CD4-positive, alpha-beta T cell treated with Interleukin-21 for 1 hour (primary cell): ENCODE results near the gene MRTFA.
"Not testable (repeated sequence)": the region's sequence is repeated elsewhere in the genome, so short reads cannot be mapped to it uniquely, and the experiment has no call there.

Source experiments
- DNase-seq: peaks from one replicate; pipeline ENCODE4 v3.0.0-alpha.2; 2020

MRTFA gene

DNA sequence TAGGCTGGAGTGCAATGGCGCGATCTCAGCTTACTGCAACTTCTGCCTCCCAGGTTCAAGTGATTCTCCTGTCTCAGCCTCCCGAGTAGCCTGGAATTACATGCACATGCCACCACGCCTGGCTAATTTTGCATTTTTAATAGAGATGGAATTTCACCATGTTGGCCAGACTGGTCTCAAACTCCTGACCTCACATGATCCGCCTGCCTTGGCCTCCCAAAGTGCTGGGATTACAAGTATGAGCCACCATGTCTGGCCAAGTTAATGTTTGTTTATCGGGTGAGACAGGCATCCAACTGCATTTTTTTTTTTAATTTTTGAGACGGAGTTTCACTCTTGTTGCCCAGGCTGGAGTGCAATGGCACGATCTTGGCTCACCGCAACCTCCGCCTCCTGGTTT is 20.1 kb upstream of the MRTFA start:
- not testable (repeated sequence) for DNase-seq

DNA sequence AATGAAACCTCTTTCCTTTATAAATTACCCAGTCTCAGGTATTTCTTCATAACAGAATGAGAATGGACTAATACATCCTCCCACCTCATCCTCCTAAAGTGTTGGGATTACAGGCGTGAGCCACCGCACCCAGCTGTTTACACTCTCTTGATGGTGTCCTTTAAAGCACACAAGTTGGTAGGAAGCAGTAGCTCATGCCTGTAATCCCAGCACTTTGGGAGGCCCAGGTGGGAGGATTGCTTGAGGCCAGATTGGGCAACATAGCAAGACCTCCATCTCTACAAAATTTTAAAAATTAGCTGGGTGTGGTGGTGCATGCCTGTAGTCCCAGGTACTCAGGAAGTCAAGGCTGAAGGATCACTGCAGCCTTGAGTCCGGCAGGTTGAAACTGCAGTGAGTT is 19.4 kb upstream of the MRTFA start:
- DNase-seq, result not testable (repeated sequence)

DNA sequence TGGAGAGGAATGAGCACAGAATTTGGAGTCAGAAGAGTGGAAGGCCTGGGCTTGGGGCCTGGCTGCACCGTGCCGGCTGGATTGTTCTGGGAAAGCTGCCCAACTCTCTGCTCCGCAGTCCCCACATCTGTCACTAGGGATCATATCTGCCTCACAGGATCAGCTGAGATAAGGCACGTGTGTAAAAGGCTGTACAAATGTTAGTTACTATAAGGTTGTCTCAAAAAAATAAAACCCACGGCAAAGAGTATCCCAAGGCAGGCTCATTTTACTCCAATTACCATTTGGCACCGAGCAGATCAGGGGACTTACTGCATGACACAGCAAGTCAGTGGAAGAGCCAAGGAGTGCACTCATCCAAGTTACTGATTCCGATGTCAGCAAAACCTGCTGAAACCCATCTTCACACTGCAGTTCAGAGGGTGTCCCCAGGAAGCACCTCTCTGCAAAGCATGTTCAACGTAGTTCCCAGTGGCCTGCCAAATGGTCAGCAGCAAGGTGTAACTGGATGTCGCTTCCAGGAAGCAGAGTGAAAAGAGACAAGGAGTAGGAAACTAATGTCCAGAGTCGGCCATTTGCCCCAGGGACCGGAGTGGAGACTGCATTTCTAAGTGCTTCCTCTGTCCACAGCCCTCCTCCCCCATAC is 18.1 kb upstream of the MRTFA start:
- DNase-seq, result no peak

DNA sequence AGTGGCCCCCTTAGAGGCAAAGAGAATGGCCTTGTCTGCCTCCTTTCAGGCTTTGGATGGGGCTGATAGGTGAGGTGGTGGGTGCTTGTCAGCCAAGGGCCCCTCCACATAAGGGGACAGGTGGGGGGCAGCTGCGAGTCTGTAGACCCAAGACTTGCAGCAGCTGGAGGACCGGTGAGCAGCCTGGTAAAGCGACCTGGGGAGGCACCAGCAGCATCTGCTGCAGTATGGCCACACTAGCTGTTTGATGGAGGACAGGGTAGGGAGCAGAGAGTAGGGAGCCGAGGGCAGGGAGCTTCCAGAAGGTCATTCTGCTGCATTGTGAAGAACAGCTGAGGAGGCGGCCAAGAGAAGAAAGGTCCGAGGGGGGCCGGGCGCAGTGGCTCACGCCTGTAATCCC is 16.8 kb upstream of the MRTFA start:
- no peak for DNase-seq

DNA sequence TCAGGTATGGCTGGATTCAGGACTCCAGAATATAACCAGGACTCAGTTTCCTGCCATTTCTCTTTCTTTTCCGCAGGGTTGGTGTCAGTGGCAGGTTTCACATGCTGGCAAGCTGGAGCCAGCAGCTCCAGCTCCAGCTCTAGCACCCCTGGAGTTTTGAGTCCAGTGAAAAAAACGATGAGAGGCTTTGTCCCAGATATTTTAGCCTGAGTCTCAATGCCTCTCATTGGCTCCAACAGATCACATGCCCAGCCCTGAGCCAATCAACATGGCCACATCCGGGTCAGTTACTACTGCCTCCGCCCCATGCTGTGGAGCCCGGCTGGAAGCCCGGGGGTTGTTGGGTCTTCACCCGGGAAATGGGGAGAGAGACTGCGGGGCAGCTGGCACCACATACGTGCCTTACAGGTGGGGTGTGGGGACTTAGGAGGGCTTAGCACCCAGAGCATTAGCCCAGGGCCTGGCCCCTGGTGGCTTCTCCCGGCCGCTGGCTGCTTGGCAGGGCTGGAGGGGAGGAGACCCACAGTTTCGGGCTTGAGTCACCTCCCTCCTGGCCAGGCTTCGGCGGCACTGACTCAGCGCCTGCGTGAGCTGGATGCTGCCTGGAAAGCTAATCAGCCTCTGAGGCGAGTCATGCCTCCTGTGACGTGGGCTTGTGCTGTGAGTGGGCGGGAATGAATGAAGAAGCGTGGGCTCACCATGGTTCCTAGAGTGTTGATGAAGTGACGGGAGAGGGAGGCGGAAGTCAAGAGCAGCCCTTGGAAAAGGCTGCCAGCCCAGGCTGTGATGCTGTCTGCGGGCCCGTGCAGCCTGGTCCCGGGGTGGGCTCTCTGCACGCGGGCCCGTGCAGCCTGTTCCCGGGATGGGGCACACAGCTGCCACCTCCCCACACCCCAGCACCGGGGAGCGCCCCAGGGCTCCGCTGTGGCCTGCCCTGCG is 15.3 kb upstream of the MRTFA start:
- DNase-seq, result peak; percentile 80

DNA sequence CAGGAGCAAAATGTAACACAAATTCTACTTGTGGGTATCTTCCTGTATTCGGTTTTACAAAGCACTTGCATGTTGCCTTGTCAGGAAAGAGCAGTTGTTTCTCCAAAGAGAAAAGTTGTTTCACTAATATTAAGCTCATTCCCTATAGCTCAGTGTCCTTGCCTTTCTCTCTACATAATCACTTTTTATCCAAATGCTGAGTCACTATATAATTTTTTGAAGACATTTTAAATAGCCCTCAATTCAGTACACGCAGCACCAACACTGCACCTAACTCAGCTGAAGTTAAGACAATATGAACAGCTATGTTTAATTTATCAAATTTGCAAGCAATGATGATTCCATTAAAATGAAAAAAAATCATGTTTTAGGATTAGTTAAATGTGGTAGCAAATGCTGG is 14.5 kb upstream of the MRTFA start:
- no peak for DNase-seq

DNA sequence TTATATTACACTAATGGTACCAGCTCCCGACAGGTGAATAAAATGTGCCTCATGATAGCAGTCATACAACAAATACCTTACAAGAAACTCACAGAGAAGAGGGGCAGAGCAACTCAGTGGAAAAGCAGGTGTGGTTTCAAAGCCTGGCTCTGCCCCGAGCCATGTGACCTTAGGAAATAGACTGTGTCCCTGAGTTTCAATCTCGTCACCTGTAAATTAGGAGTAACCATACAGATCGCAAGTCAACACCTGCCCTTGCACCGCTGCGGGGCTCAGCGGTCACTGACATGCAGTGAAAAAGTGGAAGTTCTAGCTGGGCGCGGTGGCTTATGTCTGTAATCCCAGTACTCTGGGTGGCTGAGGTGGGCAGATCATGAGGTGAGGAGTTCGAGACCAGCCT is 11.9 kb upstream of the MRTFA start:
- no peak for DNase-seq

DNA sequence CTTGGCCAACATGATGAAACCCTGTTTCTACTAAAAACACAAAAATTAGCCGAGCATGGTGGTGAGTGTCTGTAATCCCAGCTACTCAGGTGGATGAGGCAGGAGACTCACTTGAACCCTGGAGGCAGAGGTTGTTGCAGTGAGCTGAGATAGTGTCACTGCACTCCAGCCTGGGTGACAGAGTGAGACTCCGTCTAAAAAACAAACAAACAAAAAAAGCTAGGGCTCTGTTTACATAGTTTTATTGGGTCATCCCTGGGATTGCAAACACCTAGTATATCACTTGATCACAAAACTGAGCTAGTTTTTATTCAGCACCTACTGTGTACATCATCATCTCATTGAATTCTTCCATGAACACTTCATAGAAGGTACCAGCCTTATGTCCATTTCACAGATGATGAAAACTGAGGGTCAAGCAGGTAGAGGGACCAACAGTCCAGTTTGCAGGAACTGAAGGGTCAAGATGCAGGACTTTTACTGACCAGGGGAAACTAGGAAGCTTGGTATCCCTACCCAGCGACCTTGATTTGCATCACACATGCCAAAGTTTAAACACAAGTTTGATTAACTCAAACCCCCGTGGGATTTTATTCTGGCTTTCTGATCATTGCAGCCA is 9.2 kb upstream of the MRTFA start:
- DNase-seq, result no peak

DNA sequence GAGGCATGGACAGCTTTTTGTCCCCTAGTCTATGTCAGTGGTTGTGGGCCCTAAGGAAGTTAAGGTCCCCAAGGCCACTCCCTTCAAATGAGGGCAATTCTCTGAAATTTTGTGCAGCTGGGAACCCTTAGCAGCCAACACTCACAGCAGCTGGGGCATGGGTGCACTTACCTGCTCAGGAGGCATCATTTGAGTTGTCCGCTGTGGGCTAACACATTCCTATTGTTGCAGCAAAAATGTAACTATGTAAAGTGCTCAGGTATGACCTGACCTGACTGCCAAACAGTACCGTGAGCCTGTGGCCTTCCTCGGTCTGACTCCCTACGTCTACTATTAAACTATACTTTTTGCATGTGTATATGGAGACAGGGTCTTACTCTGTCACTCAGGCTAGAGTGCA is 5.8 kb upstream of the MRTFA start:
- DNase-seq, result no peak

DNA sequence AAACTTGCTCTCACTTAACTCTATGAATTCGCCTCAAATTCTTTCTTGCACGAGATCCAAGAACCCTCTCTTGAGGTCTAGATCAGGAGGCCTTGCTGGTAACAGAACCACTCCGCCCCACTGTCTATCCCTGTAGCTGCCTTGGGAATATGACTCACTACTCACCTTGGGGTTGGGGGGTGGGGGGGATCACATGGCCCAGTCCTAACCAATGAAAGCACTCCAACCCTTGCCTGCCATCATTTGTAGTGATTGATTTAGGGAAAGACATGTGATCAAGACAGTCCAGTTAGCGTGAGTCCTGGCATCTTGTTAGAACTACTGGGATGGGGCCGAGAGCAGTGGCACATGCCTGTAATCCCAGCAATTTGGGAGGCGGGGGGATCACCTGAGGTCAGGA is 4.8 kb upstream of the MRTFA start:
- DNase-seq, result no peak

DNA sequence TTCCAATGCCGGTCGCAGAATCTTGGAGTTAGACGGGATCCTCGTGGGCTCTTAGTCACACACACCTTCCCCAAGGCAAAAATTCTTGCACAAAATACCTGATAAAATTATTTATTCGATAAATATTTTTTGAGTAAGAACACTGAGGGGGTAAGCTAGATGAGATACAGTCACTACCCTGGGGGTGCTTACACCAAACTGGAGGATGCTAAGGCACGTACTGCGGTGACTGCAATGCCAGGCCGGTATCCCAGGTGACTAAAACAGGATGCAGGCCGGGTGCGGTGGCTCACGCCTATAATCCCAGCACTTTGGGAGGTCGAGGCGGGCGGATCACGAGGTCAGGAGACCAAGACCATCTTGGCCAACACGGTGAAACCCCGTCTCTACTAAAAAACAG is 1.7 kb upstream of the MRTFA start:
- no peak for DNase-seq

DNA sequence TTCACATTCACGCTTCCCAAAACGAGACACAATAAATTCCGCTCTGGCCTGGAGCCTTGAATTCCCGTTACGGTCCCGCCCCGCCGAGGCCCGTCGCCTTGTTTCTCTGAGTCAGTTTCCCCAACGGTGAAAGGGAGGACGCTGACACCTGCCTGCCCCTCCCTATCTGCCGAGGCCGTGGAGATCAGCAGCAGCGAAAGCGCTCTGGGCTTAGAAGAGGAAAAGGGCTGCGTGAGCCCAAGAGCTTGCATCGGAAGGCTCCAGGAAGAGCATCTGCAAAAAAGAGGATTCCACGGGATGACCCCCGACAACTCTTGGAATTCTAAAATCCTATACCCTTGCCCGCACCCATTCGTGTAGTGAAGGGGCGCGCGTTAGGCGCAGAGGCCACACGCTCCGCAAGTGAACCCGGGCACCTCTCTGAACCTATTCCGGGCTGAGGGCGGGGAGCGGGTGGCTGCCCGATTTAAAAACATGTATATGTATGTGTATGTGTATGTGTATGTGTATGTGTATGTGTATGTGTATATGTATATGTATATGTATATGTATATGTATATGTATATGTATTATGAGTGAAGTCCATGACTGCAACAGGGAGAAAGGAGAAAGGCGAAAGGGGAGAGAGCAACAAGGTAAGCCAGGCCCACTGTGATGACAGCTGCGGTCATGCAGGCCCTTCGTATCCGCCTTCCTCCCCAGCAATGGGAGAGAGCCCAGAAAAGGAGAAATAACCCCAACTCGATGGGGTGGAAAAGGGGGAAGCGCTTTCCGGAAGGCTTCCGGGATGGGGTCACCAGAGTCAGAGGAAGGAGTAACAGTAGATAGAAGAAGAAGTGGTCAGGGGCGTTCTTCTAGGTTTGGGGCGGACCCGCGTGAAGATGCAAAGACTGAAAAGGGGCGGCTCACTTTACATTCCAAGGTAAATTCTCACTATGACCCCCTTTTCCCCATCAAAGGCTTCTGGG is 948 bp upstream of the MRTFA start:
- DNase-seq, result peak; percentile 51

DNA sequence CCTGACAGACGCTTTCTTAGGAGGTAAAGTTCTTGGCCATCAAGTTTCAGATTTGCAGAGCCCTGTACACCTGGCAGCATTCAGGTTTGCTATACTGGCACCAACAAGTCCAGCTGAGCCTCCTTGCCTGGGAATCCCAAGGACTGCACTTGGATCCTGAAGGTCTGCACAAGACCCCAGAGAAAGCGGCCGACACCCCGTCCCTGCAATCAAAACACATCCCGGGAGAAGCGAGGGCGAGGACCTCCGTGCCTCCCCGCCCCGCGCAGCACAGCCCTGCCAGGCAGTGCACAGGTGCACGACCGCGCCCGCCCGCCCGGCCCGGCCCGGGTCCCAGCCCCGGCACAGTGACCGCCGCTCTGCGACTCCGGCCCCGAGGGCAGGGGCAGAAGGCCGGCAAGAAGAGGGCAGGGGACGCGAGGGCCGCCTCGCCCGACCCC is 559 bp downstream of the MRTFA start:
- DNase-seq, result no peak

DNA sequence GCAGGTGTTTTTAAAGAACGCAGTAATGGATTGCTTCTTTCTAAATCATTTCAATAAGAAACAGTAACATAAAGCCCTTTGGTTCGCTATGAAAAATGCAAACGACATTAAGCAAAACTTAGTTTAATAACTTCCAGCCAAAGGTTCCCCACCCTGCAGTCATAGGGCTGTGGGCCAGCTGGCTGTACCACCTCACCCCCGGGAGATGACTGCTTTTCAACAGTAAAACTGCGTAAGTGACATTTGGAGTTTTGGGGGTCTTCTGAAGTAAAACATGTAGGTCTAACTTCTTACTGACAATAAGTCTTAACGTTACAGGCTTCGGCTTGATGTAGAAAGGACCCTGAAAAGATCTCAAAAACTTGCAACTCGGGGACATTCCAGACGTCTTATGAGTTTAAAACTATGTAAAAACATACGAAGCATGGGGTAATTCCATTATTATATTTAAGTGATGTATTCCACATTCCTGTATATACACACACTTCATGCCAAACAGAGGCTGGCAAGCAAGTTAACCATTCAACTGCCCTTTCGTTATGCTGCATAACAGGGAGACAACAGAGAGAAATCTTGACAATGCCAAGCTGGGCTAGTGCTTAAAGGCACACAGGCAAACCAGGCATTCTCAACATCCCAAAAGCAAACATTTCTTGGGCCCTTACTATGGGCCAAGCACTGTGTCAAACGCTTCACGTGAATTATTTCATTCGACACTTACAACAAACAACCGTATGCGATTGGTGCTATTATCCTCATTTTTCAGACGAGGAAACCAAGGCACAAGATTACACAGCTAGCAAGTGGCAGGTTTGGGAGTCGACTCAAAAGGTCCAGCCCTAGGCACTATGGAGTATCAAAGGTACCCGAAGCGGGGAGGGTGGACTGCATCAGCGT is 1.2 kb downstream of the MRTFA start:
- no peak for DNase-seq

DNA sequence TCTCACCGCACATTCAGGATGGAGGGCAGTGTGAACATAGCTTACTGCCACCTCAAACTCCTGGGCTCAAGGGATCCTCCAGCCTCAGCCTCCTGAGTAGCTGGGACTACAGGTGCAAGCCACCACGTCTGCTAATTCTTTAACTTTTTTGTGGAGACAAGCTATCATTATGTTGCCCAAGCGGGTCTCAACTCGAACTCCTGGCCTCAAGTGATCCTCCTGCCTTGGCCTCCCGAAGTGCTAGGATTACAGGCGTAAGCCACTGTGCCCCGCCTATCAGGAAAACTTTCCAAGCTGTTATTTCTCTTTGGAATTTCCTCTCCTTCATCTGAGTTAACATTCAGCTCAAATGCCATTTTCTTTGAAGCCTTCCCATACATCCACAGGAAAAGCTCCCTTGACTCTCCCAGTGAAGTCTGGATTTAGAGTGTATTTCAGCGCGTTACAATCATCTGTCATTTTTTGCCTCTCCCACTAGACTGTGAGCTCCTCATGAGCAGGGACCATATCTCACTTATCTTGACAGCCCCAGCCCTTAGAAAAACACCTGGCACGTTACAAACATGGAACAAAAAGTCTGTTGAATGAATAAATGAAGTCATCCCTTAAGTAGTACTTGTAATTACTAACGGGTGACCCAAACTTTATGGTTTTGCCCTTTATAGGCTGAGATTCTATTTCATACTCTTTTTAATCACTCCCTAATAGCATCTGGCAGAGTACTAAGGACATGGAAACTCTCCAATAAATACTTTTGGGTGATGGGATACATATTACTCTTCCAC is 2.2 kb downstream of the MRTFA start:
- DNase-seq, result no peak

DNA sequence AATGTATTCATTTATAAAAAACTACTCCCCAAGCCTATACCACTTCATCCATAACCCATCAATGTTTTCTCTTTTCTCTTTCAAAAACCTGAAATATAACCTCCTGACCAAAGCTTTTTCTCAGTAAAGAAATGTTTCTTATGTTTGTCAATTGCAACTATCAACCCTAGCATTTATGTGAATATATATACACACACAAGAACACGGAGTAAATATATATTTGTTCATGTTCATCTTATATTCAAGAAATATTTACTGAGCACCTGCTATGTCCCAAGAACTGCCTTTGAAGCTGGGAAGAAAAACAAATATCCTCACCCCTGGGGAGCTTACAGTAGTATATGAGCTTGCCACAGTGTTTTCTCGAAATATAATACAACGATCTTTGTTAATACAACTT is 3.5 kb downstream of the MRTFA start:
- no peak for DNase-seq

DNA sequence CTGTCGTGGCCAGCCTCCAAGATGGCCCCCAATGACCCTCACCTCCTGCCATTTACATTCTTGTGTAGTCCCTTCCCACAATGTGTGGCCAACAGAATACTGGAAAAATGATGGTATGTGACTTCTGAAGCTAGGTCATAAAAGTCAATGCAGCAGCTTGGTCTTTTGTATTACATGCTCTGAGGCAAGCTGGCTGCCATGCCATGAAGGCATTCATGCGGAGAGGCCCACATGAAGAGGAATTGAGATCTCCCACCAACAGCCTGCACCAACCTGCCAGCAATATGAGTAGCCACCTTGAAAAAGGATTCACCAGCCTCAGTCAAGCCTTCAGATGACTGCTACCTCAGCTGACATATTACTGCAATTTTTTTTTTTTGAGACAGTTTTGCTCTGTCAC is 4.6 kb downstream of the MRTFA start:
- DNase-seq, result no peak

DNA sequence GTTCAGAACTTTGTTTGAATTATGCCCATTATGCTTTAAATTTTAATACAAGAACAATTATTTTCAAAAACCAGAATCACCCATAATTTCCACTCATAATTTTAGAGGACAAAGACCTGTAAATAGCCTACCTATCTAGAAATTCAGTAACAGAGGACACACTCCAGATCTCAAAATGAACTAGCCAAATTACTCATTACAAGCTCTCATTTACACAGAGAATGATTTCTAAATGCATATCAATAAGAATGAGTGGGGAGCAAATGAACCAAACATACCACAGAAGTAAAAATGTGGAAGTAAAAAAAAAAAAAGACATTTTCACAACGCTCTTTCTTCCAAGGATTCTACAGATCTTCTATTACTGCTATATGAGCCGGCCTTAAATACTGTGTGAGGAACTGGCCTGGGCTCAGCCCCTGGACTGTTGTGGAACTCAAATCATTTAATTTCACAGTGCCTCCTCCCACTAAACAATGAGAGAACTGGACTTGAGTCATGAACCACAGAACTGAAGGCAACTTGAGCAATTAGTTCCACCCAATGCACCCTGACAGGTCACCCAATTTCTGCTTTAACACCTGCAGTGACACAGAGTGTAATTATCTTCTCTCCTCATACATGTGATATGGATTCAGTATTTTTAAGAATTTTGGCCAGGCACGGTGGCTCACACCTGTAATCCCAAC is 8.0 kb downstream of the MRTFA start:
- DNase-seq, result no peak

DNA sequence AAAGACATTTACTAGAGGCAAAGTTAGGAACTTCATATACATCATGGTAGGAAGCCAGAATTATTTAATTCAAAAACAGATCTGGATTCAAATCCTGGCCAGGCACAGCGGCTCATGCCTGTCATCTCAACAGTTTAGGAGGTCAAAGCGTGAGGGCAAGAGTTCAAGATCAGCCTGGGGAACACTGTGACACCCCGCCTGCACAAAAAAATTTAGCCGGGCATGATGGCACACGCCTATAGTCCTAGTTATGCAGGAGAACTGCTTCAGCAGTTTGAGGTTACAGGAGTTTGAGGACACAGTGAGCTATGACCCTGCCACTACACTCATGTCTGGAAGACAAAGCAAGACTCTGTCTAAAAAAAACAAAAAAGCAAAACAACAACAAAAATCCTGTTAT is 8.9 kb downstream of the MRTFA start:
- DNase-seq, result no peak

DNA sequence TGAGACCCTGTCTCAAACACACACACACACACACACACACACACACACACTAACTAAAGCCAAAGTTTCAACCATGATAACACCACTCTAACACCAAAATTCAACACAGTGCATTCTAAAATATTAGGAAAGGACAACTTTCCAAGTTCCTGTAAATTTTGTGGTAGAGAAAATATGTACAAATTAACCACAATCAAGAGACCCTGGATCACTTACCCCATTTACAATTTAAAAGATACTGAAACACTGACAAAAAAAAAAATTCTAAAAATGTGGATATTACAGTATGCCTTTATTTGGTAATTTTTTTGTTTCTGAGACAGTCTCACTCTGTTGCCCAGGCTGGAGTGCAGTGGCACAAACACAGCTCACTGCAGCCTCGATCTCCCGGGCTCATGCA is 9.7 kb downstream of the MRTFA start:
- no peak for DNase-seq
